Spleen (tissue), 7 donors: ENCODE results near the gene MYO3B.

Experiments used
- CTCF ChIP-seq, 11 experiments: fragments of 200-600 bp in 7 of 11; fragments of 450-650 bp in 4 of 11; sonication (generic) in 4 of 11; IDR thresholded peaks in 8 of 11; conservative IDR thresholded peaks in 3 of 11; 1 replicate in 7 of 11; 2 replicates in 4 of 11; pipeline versions ENCODE4 v1.4.0 to v1.8.0; 2016 to 2021; ENCODE audit warnings: antibody characterized with exemption in 11 of 11, inconsistent platforms in 4 of 11, mild to moderate bottlenecking in 1 of 11
- POLR2A ChIP-seq, 3 donors: fragments of 450-650 bp; IDR thresholded peaks; one replicate each; pipeline ENCODE4 v1.5.1; 2017; ENCODE audit warnings: antibody characterized with exemption in 3 of 3, mild to moderate bottlenecking in 1 of 3
- donor health status: DM: no; HTN: no; CAD: no; lungs with moderate emphysema.
- donor health status: DM: no; HTN: no; CAD: no.
- donor health status: DM: no; HTN: no; CAD: no.

DNA sequence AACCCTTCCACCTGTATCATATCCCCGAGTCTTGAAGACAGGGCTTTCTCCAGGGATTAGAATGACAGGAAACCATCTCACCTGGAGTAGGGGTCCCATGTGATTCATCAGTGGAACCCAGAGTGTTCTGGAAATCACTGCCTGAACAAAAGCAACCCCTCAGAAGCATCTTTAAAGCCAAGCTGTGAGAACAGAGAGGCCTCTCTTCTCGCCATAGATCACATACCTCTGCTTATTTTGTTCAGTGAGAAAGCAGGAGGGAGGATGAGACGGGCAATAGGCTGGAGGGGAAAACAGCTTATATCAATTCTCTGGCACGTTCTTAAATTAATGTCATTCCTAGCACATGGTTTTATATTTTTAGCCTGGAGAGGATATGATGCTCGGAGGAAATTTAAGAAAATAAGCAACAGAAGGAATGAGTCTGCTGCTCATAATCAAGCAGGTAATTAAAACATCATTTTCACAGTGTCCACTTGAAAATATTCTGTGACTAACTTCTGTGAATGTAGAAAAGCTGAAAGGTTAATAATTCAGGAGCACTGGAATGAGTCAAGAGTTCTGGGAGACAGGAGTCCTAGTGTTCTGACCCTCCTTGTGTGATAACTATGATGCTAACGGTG lies 323.6 kb downstream of the MYO3B start:
- no peak for TF ChIP-seq CTCF (IDR thresholded peaks at IDR 0.05 in 8 of 11, conservative IDR thresholded peaks at IDR 0.05 in 3 of 11)
- no peak for TF ChIP-seq POLR2A (IDR thresholded peaks at IDR 0.05)
